GM18861 (cell line): ENCODE data around the gene GRK7.
A peak's percentile ranks its signal among the peaks of the same experiment; 100 is the strongest.

ENCODE experiments used
- ATAC-seq: cut with Tn5 transposase; IDR thresholded peaks from one replicate; pipeline ENCODE4 v1.9.1; 2021; ENCODE audit not compliant: unreplicated experiment

Gene GRK7

GRCh38 chr3:141763088-141763750 is at the start of gene GRK7:
Gene GRK7 (plus strand): TSS chr3:141763408. CDS start chr3:141778285, 14,877 bp downstream.
- no peak for ATAC-seq

GRCh38 chr3:141714671-141715070 is 48.5 kb upstream of the GRK7 start:
- no peak for ATAC-seq

- no peak for ATAC-seq
These were observed 41.1 kb upstream of the GRK7 start for GRCh38 chr3:141722081-141722480.

- ATAC-seq, result no peak
These were observed 40.6 kb upstream of the GRK7 start for GRCh38 chr3:141722648-141723047.

GRCh38 chr3:141723255-141723654 is 40.0 kb upstream of the GRK7 start:
- no peak for ATAC-seq

- no peak for ATAC-seq
These were observed 39.0 kb upstream of the GRK7 start for GRCh38 chr3:141724186-141724585.

- ATAC-seq, result no peak
These were observed 38.2 kb upstream of the GRK7 start for GRCh38 chr3:141725036-141725435.

- ATAC-seq, result no peak
These were observed 36.7 kb upstream of the GRK7 start for GRCh38 chr3:141726483-141726882.

- no peak for ATAC-seq
These were observed 34.8 kb upstream of the GRK7 start for GRCh38 chr3:141728355-141728892.

GRCh38 chr3:141729240-141729639 is 34.0 kb upstream of the GRK7 start:
- no peak for ATAC-seq

GRCh38 chr3:141735176-141735575 is 28.0 kb upstream of the GRK7 start:
- no peak for ATAC-seq

- no peak for ATAC-seq
These were observed 27.3 kb upstream of the GRK7 start for GRCh38 chr3:141735770-141736465.

- no peak for ATAC-seq
These were observed 26.1 kb upstream of the GRK7 start for GRCh38 chr3:141737093-141737492.

- ATAC-seq, result no peak
These were observed 25.6 kb upstream of the GRK7 start for GRCh38 chr3:141737678-141738021.

GRCh38 chr3:141738022-141738890 is 25.0 kb upstream of the GRK7 start, which contains the start of gene RNF7:
Gene RNF7 (plus strand): TSS chr3:141738298. CDS start chr3:141738342, 44 bp downstream.
- ATAC-seq, result peak; percentile 88

- no peak for ATAC-seq
These were observed 24.3 kb upstream of the GRK7 start for GRCh38 chr3:141738891-141739363.

GRCh38 chr3:141739731-141740130 is 23.5 kb upstream of the GRK7 start:
- no peak for ATAC-seq

- no peak for ATAC-seq
These were observed 22.9 kb upstream of the GRK7 start for GRCh38 chr3:141740349-141740748.

- no peak for ATAC-seq
These were observed 19.9 kb upstream of the GRK7 start for GRCh38 chr3:141743305-141743704.

- ATAC-seq, result no peak
These were observed 16.2 kb upstream of the GRK7 start for GRCh38 chr3:141746962-141747361.

- ATAC-seq, result no peak
These were observed 9.8 kb upstream of the GRK7 start for GRCh38 chr3:141753399-141753798.
